PC-3 (cell line): ENCODE data around the gene LIPT2.

Experiments
- CTCF ChIP-seq: fragments of 300-600 bp; sonication (generic); conservative IDR thresholded peaks from 2 replicates; pipeline ENCODE4 v1.5.1; 2017; ENCODE audit warnings: antibody characterized with exemption, low read depth, mild to moderate bottlenecking, low read length
- EZH2phosphoT487 ChIP-seq: fragments of 300-600 bp; sonication (generic); IDR thresholded peaks from 2 replicates; pipeline ENCODE4 v1.6.1; 2018; ENCODE audit warnings: mild to moderate bottlenecking, antibody characterized with exemption, low read length, borderline replicate concordance

GRCh38 chr11:74447720-74448119 is 45.8 kb downstream of the LIPT2 start:
- TF ChIP-seq EZH2phosphoT487 (no peak), CTCF (no peak)
